Mucosa of rectum (tissue), 2 donors: ENCODE measurements around the gene ZNF691.
"Not testable (repeated sequence)": the region's sequence is repeated elsewhere in the genome, so short reads cannot be mapped to it uniquely, and the experiment has no call there.

ENCODE experiments used
- H3K27ac ChIP-seq, 2 donors: one replicate each; pipeline ENCODE4 v1.7.0; 2013; ENCODE audit warnings: inconsistent platforms in 2 of 2, low read depth in 2 of 2, low read length in 2 of 2
- H3K27me3 ChIP-seq, 2 donors: one replicate each; pipeline ENCODE4 v1.7.0; 2013; ENCODE audit warnings: low read length in 2 of 2; ENCODE audit not compliant: control insufficient read depth in 2 of 2, insufficient read depth in 2 of 2
- H3K36me3 ChIP-seq, 2 donors: one replicate each; pipeline ENCODE4 v1.7.0; 2013; ENCODE audit warnings: low read length in 2 of 2; ENCODE audit not compliant: control insufficient read depth in 2 of 2, insufficient read depth in 2 of 2
- H3K4me1 ChIP-seq, 2 donors: one replicate each; pipeline ENCODE4 v1.7.0; 2013; ENCODE audit warnings: low read length in 2 of 2, mild to moderate bottlenecking in 1 of 2; ENCODE audit not compliant: control insufficient read depth in 2 of 2, insufficient read depth in 2 of 2
- H3K4me3 ChIP-seq, 2 donors: one replicate each; pipeline ENCODE4 v1.7.0; 2013; ENCODE audit warnings: low read length in 2 of 2
- H3K9ac ChIP-seq, 2 donors: one replicate each; pipeline ENCODE4 v1.7.0; 2013; ENCODE audit warnings: low read length in 2 of 2, low read depth in 1 of 2, mild to moderate bottlenecking in 1 of 2
- H3K9me3 ChIP-seq, 2 donors: one replicate each; pipeline ENCODE4 v1.7.0; 2013; ENCODE audit warnings: low read length in 2 of 2; ENCODE audit not compliant: control insufficient read depth in 2 of 2
- donor health status: healthy.
- donor health status: Normal muscosa, but diverticular disease.

ZNF691 gene

GRCh38 chr1:42846257-42847110 is at the start of gene ZNF691:
Gene ZNF691 (plus strand): TSS chr1:42846613. CDS start chr1:42849659, 3,046 bp downstream.
- no peaks in the 10 kb centered on the region for H3K27me3 ChIP-seq
- peaks cover 11 to 18% of the 10 kb centered on the region in 2 donors for H3K36me3 ChIP-seq
- H3K4me1 ChIP-seq, result peaks cover 7 to 11% of the 10 kb centered on the region in 2 donors
- peak within 1 kb of the TSS; percentile 61 to 65 for H3K27ac ChIP-seq
- H3K4me3 ChIP-seq, result peak within 1 kb of the TSS; percentile 90 to 91
- H3K9ac ChIP-seq, result peak within 1 kb of the TSS; percentile 88 to 93
- H3K9me3 ChIP-seq, result no peaks in the 10 kb centered on the region

GRCh38 chr1:42797414-42797813 is 49.0 kb upstream of the ZNF691 start:
- Histone ChIP-seq H3K4me3 (no peak overlapping the region), H3K9me3 (no peaks in the 10 kb centered on the region), H3K36me3 (no peaks in the 10 kb centered on the region), H3K27me3 (no peaks in the 10 kb centered on the region), H3K4me1 (no peaks in the 10 kb centered on the region), H3K9ac (no peak overlapping the region), H3K27ac (no peak overlapping the region)

DNA sequence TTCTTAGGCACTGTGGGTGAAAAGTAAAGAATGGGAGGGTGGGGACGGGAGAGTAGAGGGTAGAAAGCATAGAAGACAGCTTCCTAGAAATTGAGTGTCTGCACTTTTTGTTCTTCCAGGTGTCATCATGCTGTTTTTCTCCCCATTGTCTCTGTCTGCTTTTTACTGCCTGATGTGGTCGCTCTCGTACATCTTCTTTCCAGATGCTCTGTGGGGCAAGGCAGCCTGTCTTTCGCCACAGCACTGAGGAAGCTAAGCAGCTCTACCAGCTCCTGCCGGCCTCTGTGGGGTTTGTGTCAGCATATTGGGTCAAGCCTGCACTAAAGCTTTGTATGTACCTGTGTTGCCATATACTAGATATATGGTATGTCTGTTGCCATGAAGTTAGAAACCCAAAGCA is 48.4 kb upstream of the ZNF691 start:
- no peak overlapping the region for H3K27ac ChIP-seq

DNA sequence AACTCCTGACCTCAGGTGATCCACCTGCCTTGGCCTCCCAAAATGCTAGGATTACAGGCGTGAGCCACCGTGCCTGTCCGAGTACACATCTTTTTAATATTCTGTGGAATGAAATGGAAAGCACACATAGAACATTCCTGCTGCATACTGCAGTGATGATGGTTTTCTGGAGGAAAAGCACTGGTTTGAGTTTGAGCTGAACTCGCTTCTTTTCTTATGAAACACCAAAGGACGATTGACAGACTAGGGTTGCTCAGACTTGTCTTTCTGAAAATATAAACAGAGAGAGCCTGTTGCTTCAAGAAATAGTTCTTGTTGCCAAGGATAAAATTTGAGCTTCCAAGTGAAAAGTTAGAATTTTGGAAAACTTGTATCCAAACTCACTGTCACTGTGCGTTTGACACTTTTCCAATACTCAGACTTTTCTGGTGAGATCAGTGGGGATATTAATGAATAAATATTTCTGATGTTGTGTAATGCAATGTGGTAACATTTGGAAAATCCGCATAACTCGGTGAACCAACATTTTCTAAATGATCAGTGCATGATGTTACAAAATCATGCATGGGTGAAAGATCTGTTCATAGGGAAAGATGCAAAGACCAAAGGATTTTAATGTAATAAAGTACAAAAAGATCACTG is 44.5 kb upstream of the ZNF691 start:
- Histone ChIP-seq H3K9me3 (no peaks in the 10 kb centered on the region), H3K4me3 (no peak overlapping the region), H3K9ac (no peak overlapping the region), H3K4me1 (no peaks in the 10 kb centered on the region), H3K36me3 (peaks cover 0 to 5% of the 10 kb centered on the region in 2 donors), H3K27ac (no peak overlapping the region), H3K27me3 (no peaks in the 10 kb centered on the region)

More for the DNA sequence above, 48.4 kb upstream of the ZNF691 start:
- H3K27me3 ChIP-seq, result no peaks in the 10 kb centered on the region
- H3K9me3 ChIP-seq, result no peaks in the 10 kb centered on the region
- H3K9ac ChIP-seq, result no peak overlapping the region
- H3K4me1 ChIP-seq, result no peaks in the 10 kb centered on the region
- no peak overlapping the region for H3K4me3 ChIP-seq
- no peaks in the 10 kb centered on the region for H3K36me3 ChIP-seq

DNA sequence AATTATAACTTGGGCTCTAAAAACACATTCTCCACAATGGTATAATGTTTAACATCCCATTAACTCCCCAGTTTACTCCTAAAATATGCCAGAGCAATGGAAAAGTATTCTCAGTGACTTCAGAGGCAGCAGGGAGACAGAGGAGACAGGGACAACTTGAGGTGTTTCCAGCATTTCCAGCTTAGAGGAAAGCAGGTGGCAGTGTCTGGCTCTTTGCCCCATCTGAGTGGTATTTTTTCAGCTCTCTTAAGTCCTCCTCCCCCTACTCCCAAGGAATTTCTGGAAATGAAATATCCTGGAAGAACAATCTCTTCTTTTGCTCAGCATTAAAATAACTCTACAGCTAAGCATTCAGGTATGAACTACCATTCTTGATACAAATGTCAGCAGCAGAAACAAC is 40.2 kb upstream of the ZNF691 start:
- no peak overlapping the region for H3K27ac ChIP-seq
- no peaks in the 10 kb centered on the region for H3K9me3 ChIP-seq
- H3K9ac ChIP-seq, result no peak overlapping the region
- H3K36me3 ChIP-seq, result peaks cover 4 to 5% of the 10 kb centered on the region in 2 donors
- H3K4me1 ChIP-seq, result no peaks in the 10 kb centered on the region
- no peak overlapping the region for H3K4me3 ChIP-seq
- H3K27me3 ChIP-seq, result no peaks in the 10 kb centered on the region

- H3K9ac ChIP-seq, result no peak overlapping the region
- no peaks in the 10 kb centered on the region for H3K4me1 ChIP-seq
- H3K4me3 ChIP-seq, result no peak overlapping the region
- H3K27ac ChIP-seq, result no peak overlapping the region
- no peaks in the 10 kb centered on the region for H3K27me3 ChIP-seq
- no peaks in the 10 kb centered on the region for H3K9me3 ChIP-seq
- peaks cover 4 to 5% of the 10 kb centered on the region in 2 donors for H3K36me3 ChIP-seq
Observed at GRCh38 chr1:42806593-42806992, 39.8 kb upstream of the ZNF691 start.

GRCh38 chr1:42807056-42807668 is 39.3 kb upstream of the ZNF691 start:
- Histone ChIP-seq H3K27me3 (no peaks in the 10 kb centered on the region), H3K4me1 (no peaks in the 10 kb centered on the region), H3K4me3 (no peak overlapping the region), H3K27ac (no peak overlapping the region), H3K36me3 (peaks cover 4 to 5% of the 10 kb centered on the region in 2 donors), H3K9me3 (no peaks in the 10 kb centered on the region), H3K9ac (no peak overlapping the region)

GRCh38 chr1:42814815-42815214 is 31.6 kb upstream of the ZNF691 start:
- H3K9me3 ChIP-seq, H3K36me3 ChIP-seq: not testable (repeated sequence)

GRCh38 chr1:42815941-42816584 is 30.4 kb upstream of the ZNF691 start:
- Histone ChIP-seq H3K27me3 (no peaks in the 10 kb centered on the region), H3K4me1 (peaks cover 13 to 14% of the 10 kb centered on the region in 2 donors), H3K9me3 (no peaks in the 10 kb centered on the region), H3K36me3 (no peaks in the 10 kb centered on the region), H3K27ac (peak overlapping the region; percentile 62 to 98), H3K9ac (peak overlapping the region; percentile 62 to 88), H3K4me3 (peak overlapping the region; percentile 68 to 92)

More at GRCh38 chr1:42814815-42815214, 31.6 kb upstream of the ZNF691 start:
- H3K27ac ChIP-seq, H3K4me3 ChIP-seq, H3K9ac ChIP-seq, H3K27me3 ChIP-seq: not testable (repeated sequence)
- peaks cover 13 to 14% of the 10 kb centered on the region in 2 donors for H3K4me1 ChIP-seq
